ENCODE results near the gene IL1RAPL1.
"Not testable (repeated sequence)": the region's sequence is repeated elsewhere in the genome, so short reads cannot be mapped to it uniquely, and the experiment has no call there.

The IL1RAPL1 gene

DNA sequence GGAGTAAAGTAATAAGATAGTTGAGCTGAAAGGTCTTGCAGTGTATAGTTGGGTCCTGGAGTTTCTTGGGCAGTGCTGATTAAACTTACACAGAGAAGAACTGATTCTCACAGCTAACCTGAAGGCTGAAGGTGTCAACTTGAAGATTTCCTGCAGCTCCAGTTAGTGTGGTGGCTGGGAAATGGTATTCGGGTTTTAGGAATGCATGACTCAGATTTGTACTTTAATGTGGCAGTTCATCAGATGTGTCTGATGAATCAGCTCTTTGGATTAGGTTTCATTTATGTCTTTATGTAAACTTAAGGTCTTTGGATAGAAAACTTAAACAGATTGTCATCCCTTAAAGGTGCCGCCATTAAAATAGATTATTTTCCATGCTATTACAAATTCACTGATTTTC lies 200.0 kb downstream of the IL1RAPL1 start:
- DNase-seq (ENCODE audit: low read depth), result peak; percentile 7

DNA sequence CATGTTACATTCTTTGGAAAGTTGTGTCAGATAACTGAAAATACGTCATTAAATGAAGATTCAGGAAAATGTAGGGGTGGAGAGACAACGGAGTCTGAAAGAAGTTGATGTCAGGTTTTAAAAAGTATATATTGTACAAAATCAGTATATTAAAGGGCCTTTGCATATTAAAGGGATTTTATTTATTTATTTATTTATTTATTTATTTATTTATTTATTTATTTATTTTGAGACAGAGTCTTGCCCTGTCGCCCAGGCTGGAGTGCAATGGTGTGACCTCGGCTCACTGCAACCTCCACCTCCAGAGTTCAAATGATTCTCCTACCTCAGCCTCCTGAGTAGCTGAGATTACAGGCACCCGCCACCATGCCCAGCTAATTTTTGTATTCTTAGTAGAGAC lies 213.4 kb downstream of the IL1RAPL1 start:
- DNase-seq (ENCODE audit: low read depth), result not testable (repeated sequence)

DNA sequence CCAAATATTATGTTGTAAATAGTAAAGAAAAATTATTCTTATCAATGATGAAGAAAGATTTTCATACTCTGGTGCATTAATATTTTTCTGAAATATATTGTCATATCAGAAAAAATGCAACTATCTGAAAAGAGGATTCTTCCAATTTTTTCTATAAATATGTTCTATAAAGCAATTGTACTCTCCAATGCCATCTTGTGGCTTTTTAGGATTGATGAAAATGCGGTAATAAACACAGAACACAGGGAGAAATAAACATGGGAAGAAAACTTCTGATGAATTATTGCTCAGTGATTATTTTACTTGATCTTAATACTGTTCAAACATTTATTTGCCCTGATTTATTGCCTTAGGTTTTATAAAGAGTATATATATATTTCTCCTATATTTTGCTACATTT lies 215.4 kb downstream of the IL1RAPL1 start:
- DNase-seq (ENCODE audit: low read depth), result no peak

DNA sequence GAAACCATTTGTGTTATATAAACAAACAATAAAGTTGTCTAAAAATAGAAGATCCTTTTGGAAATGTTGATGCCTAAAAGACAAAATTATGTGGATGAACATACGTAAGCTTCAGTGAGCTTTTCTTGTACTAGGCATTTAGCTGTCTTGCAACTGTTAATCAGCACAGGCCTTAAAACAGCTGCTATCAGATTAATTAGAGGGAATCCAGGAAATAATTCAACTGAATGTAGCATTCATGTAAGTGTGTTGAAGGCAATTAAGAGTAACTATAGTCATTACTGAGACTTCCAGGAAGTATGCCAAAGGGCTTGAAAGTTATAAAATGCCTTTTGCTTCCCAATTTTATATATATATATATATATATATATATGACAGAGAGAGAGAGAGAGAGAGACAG lies 248.7 kb downstream of the IL1RAPL1 start:
- DNase-seq (ENCODE audit: low read depth), result no peak

DNA sequence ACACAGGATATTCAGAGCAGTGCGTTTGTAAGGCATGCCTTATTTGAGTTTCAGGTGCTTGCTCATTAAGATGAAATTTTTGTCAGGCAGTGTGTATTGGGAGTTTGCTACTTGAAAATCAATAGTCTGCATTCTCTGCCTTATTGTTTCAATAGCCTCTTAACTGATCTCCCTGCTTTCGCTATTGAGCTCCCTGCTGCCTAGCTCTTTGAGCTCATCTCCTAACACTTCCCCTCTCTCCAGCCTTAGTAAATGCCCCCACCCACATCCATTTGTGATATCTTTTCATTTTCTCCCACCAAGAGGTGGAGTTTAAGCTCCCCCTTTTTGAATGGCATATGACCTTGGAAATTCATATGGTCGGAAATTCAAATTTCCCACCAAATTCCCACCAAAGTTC lies 256.6 kb downstream of the IL1RAPL1 start:
- no peak for DNase-seq (ENCODE audit: low read depth)

DNA sequence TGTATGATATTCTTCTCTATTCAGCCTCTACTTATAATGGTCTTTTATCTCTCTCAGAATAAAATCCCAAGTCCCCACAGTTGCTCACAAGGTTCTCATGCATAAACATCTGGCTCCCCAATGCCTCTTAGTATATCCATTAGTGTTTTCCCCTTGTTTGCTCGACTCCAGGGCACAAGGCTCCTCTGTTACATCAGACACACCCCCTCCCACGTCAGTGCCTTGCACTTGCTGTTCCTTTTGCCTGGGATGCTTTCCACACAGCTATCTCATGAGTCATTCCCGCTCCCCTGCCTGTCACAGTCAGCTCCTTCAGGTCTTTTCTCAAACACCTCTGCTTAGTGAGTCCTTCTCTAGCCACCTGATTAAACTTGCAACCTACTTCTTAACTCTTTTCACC lies 260.2 kb downstream of the IL1RAPL1 start:
- no peak for DNase-seq (ENCODE audit: low read depth)

DNA sequence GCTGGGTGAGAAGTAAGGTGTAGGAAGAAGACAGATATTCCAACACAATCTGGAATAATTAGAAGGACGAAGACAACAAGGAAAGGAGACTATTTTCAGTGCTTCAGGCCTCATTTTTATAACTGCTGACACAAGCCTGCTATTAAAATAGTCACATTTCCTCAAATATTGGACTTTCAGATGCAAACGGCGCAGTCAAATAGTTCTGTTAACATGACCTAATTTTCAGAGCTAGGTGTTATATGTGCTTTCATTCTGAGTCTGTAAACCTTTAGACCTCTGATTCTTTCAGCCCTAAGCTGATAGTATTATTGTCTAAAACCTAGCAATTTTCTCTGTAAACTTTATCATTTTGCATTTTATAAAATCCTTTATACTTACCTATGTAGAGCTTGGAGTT lies 261.5 kb downstream of the IL1RAPL1 start:
- DNase-seq (ENCODE audit: low read depth), result no peak

DNA sequence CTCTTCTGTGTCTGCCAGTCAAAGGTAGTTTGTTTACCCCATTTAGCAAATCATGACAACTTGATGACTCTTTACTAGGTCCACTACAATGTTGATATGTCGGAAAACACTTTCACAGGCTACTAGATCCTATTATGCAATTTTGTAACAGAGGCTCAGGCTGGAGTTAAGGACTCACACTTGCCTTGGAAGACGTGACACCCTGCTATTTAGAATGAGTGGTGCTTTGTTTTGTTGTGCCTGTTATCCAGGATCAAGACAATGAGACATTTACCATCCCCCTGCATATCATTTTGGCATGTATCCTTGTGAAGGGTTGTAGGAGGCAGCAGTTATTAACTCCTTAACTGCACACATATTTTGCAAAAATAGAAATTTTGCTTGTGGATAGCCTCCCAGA lies 263.7 kb downstream of the IL1RAPL1 start:
- no peak for DNase-seq (ENCODE audit: low read depth)

DNA sequence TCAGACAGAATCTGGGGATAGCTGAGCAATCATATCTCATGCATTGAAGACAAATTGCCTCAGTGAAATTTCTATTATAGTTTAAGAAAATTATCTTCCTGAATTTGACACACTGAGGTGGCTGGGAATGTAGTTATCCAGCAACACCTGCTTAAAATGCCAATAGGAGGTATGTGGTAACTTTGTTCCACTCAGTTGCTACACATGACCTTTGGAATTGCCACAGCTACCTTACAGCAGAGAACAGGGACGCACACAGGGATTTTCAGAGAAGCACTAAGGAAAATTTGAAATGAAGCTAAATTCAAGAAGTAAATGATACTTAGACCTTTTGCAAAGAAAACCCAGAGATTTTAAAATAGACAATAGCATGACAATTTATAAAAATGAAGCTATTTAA lies 264.6 kb downstream of the IL1RAPL1 start:
- no peak for DNase-seq (ENCODE audit: low read depth)

DNA sequence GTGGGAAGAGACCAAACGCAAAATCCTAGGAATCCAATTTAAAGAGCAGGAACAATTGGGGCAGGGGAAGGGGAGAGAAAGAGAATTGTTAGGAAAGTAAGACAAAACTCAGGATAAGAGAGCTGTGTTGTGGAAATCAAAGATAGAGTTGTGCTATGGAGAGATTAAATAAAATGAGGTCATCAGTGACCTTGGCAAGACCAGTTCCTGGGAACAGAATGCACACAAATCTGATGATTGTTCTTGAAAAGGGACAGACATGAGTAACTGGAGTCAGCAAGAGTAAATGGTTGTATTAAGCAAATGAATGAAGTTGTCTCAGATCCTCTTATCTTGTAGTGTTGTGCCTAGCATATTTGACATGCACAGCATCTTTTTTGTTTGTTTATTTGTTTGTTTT lies 267.4 kb downstream of the IL1RAPL1 start:
- no peak for DNase-seq (ENCODE audit: low read depth)

DNA sequence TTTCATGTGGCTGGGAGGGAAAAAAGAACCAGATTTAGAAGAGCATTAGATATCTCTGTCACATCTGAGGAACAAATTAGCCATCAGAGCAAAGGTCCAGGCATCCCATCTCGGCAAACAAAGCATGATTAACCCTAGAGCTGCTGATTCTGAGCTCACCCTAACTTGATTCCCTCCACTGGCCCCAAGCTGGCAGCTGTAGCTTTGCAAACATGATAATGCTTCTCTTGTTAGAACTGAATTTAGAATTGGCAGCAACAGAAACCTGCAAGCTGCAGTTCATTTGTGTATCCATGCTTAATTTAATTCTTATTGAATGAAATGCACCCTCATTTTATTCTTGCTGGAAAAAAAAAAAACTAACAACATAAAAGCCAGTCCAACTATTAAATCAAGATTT lies 289.2 kb downstream of the IL1RAPL1 start:
- no peak for DNase-seq (ENCODE audit: low read depth)

DNA sequence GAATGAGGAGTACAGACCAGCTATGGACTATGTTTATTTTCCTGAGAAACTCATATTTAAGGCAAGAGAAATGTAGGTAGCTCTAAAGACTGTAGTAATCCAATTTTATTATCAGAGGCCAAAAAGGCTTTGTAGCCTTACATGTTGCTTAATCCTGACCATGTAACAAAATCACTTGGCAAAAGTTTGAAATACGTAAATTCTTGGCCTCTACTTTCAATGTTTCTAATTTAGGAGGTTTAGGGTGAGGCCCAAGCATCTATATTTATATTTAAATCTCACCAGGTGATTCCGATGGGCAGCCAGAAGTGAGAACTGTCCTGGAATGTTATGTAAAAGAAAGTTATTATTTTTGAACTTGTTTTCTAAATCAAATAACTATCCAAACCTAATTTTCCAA lies 289.7 kb downstream of the IL1RAPL1 start:
- DNase-seq (ENCODE audit: low read depth), result no peak

DNA sequence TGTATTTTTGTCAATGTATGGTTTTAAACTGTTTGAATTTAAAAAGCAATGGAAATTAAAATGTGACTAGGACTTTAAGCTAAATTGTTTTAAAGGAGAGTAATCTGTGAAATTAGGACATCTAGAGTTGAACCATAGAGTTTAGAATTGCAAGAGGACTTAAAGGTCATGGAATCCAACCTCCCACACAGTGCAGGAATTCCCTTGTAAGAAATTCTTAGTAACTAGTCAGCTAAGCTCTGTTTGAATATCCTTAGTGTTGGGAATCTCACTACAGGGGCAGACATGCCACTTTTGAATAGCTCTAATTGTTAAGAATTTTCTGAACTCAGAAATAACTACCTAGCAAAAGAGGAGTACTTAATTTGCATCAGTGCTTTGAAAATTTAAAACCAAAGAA lies 292.9 kb downstream of the IL1RAPL1 start:
- DNase-seq (ENCODE audit: low read depth), result no peak

DNA sequence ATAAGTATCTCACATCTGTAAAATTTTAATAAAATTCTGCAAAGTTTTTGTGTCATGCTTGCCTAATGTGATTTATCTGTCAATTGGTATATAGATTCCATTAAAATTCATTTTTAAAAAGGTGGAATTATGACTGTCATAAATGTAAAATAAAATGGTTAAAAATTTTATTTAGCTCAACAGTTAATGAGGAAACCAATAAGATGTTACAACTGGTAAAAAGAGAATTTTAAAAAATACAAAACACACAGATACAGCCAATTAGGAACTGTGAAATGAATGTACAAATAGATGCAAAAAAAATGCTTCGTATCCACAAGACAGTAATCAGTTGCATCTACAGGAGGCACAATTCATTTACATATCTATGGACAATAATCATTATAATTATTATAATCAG lies 297.6 kb downstream of the IL1RAPL1 start:
- no peak for DNase-seq (ENCODE audit: low read depth)

DNA sequence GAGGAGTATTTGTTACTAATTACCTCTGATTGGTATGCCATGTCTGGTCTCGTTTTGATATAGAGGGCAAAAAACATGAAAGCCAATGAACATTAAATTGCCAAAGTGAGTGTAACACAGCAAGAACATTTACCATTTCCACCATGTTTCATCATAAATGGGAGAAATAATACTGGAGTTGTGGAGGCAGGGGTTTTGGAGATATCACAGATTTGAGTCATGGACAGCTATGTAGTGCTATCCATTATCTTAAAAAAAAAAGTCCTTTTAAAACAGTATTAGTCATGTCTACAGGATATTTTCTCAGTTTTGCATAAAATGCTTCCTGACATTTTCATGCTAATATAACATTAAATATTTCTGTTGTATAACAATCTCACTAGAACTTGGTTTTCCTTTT lies 301.2 kb downstream of the IL1RAPL1 start:
- DNase-seq (ENCODE audit: low read depth), result no peak

DNA sequence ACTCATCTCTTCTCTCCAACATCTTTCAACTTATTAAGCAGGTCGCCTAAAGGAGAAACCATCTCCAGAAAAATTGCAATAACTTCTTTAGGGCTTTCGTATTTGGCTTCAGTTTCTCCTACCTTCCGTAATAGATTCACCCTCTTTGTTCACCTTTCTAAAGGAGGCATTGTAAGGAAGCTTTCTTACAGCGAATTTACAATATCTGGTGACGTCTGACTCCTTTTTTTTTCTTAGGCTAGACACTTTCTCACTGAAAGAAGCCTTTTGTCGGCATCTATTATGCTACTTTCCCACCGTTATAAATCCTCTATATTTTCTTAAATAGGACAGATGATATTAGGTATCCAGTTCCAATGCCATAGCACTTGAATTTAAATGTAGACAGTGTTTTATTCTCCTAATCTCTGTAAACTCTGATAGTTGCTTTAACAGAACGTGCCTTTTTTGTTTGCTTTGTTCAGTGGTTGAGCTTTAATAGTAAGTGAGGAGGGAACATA lies 302.4 kb downstream of the IL1RAPL1 start:
- no peak for DNase-seq (ENCODE audit: low read depth)

DNA sequence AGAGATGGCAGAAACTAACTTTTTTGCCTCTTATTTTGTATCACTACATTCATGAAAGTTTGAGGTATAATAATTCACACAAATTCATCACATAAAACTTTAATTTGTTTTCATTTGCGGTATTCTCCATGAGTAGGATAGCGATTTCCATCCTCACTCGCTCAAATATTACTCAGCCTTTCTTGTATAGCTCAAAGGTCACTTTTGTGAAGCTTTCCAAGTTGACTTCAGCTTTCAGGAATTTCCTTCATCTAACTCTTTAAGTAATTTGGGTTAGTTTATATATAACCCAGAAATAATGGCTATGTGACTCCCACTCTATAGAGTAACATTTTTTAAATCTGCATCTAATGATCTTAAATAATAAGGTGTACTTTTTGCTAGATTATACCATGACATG lies 314.4 kb downstream of the IL1RAPL1 start:
- no peak for DNase-seq (ENCODE audit: low read depth)

DNA sequence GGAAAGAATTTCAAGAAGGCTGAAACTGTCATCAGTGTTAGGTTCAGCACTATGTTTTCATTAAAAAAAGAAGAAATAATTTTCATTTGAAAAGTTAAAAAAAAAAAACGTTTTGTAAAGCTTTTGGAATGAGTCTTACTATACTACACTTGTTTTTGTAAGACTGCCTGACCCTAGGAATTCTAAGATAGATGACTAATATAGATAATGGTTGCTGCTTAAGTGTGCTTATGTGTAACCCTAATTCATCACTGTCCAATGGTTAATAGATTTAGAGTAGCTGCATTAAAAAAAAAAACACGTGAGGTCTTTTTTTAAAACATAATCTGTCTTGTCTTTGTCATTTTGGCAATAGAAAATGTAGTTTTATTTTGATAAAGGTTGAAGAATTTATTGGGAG lies 323.2 kb downstream of the IL1RAPL1 start:
- no peak for DNase-seq (ENCODE audit: low read depth)

DNA sequence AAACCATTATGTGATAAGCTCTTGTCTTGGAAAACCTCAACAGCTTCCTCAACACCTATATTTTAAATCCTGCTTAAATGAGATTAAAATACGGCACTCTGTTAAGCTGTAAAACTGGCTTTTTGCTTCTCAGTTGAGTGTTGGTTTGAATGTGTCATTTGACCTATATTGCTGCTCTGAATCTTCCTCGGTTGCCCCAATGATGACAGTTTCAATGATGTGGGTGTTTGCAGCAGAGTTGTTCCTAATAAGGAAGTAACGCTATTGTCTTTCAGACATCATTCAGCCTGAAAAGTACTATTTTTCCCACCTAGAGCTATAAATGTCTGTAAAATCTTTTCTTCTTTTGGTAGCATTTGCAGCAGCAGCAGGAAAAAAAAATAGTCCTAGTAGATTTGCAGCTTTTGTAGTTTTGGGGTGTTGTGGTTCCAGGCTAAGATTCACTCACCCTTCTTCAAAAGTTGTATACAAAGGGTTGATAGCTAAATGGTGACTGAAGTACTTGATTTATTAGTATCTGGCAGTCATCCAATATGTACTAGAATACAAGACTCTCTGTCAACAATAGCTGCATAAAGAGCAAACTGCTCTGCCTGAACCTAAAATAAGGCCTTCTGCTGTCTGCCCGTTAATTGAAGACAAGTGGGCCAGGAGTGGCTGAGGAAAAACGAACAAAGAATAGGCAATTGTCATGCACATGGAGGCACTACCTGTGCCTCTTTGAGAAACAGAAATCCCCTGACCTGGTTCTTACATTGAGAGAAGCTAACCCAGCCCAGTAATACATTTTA lies 333.1 kb downstream of the IL1RAPL1 start:
- DNase-seq (ENCODE audit: low read depth), result no peak

DNA sequence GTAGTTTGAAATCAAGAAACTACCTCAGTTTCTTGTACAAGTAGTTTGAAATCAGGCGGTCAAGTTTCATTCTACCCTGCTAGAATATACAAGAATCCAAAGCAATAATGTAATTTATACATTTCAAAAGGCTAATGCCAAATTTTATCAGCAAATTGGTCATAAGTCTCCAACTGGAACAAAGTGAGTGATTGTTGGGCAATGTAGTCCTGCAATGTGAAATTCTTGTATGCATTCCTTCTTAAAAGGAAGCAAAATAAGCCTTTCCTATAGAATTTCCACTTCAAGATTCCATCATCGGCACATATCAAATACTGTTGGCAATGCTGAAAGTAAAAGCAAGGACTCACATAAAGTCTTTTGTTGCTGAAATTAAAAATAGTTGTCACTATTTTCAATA lies 334.9 kb downstream of the IL1RAPL1 start:
- DNase-seq (ENCODE audit: low read depth), result no peak

DNA sequence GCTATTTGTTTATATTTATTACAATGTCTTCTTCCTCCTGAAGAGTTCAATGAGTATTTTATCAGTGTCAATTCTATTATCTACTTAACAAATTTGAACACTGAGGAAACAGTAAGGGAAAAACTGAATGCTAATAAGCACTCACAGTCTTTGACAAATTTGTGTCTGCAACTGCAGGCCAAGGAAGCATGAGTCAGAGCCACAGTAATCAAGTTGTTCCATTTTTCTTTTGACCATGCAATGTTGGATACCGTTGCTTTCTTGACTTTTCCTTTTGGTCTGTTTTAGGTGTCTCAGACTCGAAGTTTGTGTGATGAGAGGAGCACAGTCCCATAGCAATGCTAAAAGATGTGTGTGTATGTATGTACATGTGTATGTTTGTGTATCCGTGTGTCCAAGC lies 359.6 kb downstream of the IL1RAPL1 start:
- no peak for DNase-seq (ENCODE audit: low read depth)

DNA sequence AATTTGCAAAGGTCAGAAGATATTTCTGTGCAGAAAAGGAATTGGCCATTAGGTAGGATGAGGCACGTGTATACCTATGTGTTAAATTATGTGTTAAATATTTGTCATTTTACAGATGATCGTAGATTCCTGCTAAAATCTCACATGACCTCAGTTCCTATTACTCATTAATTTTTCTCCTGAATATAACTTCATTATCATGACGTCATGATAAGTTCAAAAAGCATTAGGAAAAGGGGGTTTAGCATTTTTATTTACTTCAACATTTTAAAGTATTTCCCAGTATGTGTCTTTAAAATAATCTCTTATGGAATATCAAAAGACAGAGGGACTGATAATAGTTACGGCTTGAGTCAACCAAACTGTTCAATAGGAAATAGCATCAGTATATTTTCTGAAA lies 372.8 kb downstream of the IL1RAPL1 start:
- DNase-seq (ENCODE audit: low read depth), result no peak

DNA sequence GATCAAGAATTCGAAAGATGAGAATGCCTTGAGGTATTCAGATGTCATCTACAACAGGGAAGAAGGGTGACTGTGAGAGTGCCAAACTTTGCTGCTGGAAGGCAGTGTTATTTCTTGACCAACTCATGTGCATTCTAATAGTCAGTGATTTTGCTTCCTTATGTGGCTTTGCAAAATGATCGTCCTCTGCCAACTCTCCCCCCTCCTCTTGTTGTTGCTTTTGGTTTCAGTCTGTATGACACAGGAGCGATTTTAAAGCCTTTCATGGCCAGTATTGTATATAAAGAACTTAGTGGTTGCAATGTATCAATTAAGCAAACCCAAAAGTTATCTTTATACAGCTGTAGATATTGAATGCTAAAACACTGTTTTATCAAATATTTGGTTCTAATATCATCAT lies 379.1 kb downstream of the IL1RAPL1 start:
- no peak for DNase-seq (ENCODE audit: low read depth)

DNA sequence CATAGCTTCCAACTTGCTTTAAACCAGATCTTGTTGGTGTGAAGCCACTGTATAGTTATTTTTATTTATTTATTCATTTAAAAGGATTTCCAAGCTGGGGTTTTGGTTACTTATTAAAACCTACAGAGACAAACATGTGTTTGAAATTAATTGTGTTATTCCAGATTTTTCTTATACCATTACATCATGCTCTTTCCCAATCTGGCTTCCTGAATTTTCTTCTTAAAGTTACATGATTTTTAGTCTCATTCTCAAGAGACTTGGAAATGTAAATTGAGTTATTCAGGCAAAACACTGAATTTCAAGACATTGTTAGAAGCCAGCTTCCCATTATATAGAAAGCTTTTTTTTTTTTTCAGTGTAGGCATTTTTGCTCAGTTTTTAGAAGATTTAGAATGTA lies 381.9 kb downstream of the IL1RAPL1 start:
- no peak for DNase-seq (ENCODE audit: low read depth)
